ENCODE measurements around the gene PTPRE.

Gene PTPRE

DNA sequence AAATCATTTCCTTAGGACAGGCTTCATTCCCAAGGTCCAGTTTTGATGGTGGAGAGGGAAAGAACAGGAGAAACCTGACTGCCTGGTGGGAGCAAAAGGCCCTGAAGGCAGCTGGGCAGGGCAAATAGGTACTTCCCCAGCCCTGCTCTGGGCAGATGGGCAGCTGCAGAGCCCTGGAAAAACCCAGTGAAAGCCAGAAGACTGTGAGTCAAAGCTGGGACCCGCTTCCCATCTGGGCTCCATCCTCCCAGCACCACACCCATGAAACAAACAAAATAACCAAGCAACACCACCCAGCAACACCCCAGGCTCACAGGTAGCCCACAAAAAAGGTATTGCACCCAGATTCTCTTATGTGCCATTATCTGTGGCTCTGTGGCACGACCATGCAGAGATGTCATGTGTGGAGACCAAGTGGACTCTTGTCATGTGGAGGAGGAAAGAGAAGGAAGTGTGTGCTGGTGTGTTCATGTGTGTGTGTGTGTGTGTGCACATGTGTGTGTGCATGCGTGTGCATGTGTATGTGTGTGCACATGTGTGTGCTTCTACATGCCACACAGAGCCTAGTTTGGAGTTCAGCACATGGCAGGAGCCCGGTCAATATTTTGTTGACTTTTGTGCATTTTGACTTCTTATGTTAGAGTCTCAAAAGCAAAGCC lies 24.0 kb upstream of the PTPRE start:
- Histone ChIP-seq H3K36me3 (ENCODE audit: insufficient read depth, insufficient read length, low read length) (no peaks in the 10 kb centered on the region), H3K9ac (ENCODE audit: insufficient read length, low read depth) (no peak overlapping the region), H3K4me3 (ENCODE audit: insufficient read length, low read depth) (no peak overlapping the region), H3K27me3 (ENCODE audit: insufficient read depth, insufficient read length) (no peaks in the 10 kb centered on the region), H3K9me3 (ENCODE audit: insufficient read depth, low read length) (no peaks in the 10 kb centered on the region), H3K4me1 (ENCODE audit: insufficient read depth, insufficient read length) (no peaks in the 10 kb centered on the region)
- DNase-seq (ENCODE audit: low read depth, low spot score), result no peak
- TF ChIP-seq SUZ12 (IDR thresholded peaks at IDR 0.05; ENCODE audit: extremely low read depth, insufficient read depth, insufficient read length) (no peak), YY1 (IDR thresholded peaks at IDR 0.05; ENCODE audit: insufficient read depth, insufficient read length) (no peak), ZNF274 (IDR thresholded peaks at IDR 0.05; ENCODE audit: low read depth, low read length) (no peak)

DNA sequence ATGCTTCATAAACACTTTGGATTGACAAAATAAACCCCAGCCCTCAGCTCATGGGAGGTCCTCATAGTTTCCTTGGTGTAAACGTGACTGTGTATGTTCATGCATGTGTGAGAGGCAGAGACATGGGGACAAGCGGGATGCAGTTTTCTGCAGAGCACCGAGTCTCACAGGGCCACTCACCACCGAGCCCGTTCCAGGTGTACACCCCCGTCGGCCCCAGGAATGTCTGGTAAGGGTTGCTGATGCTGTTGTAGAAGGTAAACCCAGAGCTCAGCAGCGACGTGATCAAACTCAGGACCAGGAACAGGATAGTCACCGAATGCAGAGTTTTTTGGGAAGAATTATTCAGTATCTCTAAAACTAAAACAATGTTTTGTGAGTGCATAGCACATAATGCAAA lies 23.4 kb upstream of the PTPRE start:
- H3K9ac ChIP-seq (ENCODE audit: insufficient read length, low read depth), result no peak overlapping the region
- no peaks in the 10 kb centered on the region for H3K9me3 ChIP-seq (ENCODE audit: insufficient read depth, low read length)
- no peaks in the 10 kb centered on the region for H3K4me1 ChIP-seq (ENCODE audit: insufficient read depth, insufficient read length)
- H3K27me3 ChIP-seq (ENCODE audit: insufficient read depth, insufficient read length), result no peaks in the 10 kb centered on the region
- H3K4me3 ChIP-seq (ENCODE audit: insufficient read length, low read depth), result no peak overlapping the region
- no peaks in the 10 kb centered on the region for H3K36me3 ChIP-seq (ENCODE audit: insufficient read depth, insufficient read length, low read length)
- no peak for TF ChIP-seq YY1 (IDR thresholded peaks at IDR 0.05; ENCODE audit: insufficient read depth, insufficient read length)
- no peak for TF ChIP-seq ZNF274 (IDR thresholded peaks at IDR 0.05; ENCODE audit: low read depth, low read length)
- no peak for TF ChIP-seq SUZ12 (IDR thresholded peaks at IDR 0.05; ENCODE audit: extremely low read depth, insufficient read depth, insufficient read length)
- no peak for DNase-seq (ENCODE audit: low read depth, low spot score)

DNA sequence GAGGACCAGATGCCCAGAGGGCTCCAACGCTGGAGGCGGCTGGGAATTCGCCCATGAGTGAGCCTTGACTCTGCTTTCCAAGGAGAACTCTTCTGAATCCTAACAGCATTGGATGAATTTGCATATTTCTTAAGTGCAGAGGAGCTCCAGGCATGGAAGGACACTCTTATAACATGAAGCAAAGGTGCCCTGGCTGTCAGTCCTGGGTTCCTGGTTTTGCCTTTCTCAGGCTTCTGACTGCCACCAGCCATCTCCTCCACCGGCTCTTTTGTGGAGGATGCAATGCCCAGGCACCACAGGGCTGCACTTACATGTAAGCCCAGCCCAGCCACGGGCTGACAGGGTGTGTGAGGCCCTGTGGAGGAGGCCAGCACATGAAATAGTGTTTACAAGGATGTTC lies 22.4 kb upstream of the PTPRE start:
- no peak overlapping the region for H3K4me3 ChIP-seq (ENCODE audit: insufficient read length, low read depth)
- no peaks in the 10 kb centered on the region for H3K27me3 ChIP-seq (ENCODE audit: insufficient read depth, insufficient read length)
- no peak for DNase-seq (ENCODE audit: low read depth, low spot score)
- H3K9me3 ChIP-seq (ENCODE audit: insufficient read depth, low read length), result no peaks in the 10 kb centered on the region
- no peak for TF ChIP-seq ZNF274 (IDR thresholded peaks at IDR 0.05; ENCODE audit: low read depth, low read length)
- no peak for TF ChIP-seq YY1 (IDR thresholded peaks at IDR 0.05; ENCODE audit: insufficient read depth, insufficient read length)
- TF ChIP-seq SUZ12 (IDR thresholded peaks at IDR 0.05; ENCODE audit: extremely low read depth, insufficient read depth, insufficient read length), result no peak
- no peaks in the 10 kb centered on the region for H3K36me3 ChIP-seq (ENCODE audit: insufficient read depth, insufficient read length, low read length)
- H3K4me1 ChIP-seq (ENCODE audit: insufficient read depth, insufficient read length), result no peaks in the 10 kb centered on the region
- no peak overlapping the region for H3K9ac ChIP-seq (ENCODE audit: insufficient read length, low read depth)

DNA sequence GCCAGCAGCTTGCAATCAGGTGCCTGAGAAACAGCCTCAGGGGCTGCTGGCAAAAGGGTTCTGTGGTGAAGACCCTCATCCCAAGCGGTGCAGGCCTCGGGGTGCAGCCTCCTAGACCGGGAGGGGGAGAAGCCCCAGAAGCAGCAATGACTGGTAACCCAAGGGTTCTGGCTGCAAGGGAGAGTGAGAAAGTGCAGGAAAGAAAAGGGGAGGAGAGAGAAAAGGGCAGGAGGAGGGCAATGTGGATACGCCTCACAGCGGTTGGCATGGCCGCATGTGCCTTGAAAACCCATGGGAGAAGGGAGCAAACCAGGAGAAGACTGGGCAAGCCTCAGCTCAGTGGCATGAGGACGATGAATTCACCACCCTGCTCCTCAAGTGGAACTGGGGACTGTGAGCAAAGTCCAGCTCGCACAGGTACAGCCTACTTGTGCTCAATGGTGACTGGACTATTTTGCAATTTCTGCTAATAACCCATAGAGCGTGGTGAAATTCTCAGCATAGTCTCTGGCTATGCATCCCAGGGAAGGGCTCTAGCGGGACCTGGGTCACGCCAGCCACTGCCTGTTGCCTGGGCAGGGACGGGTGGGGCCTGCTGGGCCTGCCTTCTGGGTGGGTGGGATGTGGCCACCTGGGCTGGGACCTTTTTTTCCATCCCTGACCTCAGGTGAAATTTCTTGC lies 20.4 kb upstream of the PTPRE start:
- no peak for TF ChIP-seq ZNF274 (IDR thresholded peaks at IDR 0.05; ENCODE audit: low read depth, low read length)
- TF ChIP-seq YY1 (IDR thresholded peaks at IDR 0.05; ENCODE audit: insufficient read depth, insufficient read length), result no peak
- TF ChIP-seq SUZ12 (IDR thresholded peaks at IDR 0.05; ENCODE audit: extremely low read depth, insufficient read depth, insufficient read length), result no peak
- no peaks in the 10 kb centered on the region for H3K27me3 ChIP-seq (ENCODE audit: insufficient read depth, insufficient read length)
- no peak for DNase-seq (ENCODE audit: low read depth, low spot score)
- no peaks in the 10 kb centered on the region for H3K36me3 ChIP-seq (ENCODE audit: insufficient read depth, insufficient read length, low read length)
- no peak overlapping the region for H3K4me3 ChIP-seq (ENCODE audit: insufficient read length, low read depth)
- H3K9me3 ChIP-seq (ENCODE audit: insufficient read depth, low read length), result no peaks in the 10 kb centered on the region
- no peaks in the 10 kb centered on the region for H3K4me1 ChIP-seq (ENCODE audit: insufficient read depth, insufficient read length)
- no peak overlapping the region for H3K9ac ChIP-seq (ENCODE audit: insufficient read length, low read depth)

DNA sequence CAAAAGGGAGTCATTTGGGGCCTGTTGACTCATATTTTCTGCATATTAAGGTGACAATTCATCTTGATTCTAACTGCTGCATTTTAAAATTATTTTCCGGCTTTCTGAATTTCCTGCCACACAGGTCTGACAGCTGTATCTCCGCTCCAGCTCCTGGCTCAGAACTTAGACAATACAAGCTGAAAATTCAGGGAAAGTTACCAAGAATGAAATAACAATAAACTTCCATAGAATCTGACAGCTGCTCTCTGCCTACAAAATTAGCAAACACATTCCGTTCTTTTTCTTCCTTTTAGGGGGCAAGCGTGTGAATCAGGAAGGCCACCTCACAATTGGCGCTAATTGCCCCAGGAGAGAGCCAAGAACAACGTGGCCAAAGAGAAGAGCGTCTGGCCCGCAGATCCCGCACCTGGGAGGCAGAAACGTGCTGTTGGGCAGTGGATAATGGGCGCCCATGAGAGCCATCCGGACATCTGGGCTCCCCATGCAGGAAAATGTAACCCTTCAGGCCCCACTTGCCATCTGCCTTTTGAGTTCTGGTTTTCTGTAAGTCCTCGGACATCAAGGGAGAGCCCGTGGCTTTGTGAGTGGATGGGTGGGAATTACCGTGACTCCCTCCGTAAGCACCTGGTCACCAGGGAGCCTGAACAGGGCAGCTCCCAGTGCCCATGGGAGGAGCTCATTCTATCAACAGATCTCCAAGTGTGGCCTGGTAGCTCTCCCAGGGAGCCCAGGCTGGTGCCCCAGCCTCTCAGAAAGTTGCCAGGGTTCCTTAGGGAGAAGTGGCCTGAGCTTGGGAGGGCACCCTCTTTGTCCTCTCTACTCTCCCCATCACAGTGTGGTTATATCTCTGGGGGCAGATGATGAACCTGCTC lies 19.1 kb upstream of the PTPRE start:
- TF ChIP-seq SUZ12 (IDR thresholded peaks at IDR 0.05; ENCODE audit: extremely low read depth, insufficient read depth, insufficient read length) (no peak), ZNF274 (IDR thresholded peaks at IDR 0.05; ENCODE audit: low read depth, low read length) (no peak), YY1 (IDR thresholded peaks at IDR 0.05; ENCODE audit: insufficient read depth, insufficient read length) (no peak)

DNA sequence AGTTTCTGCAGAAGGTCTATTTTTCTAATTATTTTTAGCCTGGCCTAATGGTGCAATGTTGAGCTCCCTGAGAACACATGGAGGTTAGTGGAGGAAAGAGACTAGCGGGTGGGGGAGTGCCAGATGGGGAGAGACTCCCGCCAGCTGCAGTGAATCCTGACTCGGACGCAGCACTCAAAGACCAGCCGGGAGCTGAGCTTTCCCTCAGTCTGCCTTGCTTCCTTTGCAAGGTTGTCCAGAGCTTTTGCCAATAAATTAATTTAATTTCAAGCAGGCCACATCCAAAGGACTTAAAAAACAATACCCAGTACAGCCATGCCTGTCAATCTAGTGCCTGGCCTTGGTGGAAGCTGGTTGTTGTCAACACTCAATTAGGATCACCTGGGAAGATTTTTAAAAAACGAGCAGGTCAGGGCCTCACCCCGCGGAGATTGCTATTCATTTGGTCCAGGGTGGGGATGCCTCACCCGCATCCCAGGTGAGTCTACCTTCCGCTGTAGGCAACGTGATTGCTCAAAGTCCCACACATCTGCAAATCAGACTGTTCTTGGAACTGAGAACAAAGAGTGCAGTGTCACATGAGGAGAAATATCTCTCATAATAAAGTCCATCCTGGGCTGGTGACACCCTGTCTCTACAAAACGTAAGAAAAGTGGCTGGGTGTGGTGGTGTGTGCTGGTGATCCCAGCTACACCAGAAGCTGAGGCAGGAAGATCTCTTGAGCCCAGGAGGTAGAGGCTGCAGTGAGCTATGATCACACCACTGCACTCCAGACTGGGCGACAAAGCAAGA lies 18.2 kb upstream of the PTPRE start:
- Histone ChIP-seq H3K4me1 (ENCODE audit: insufficient read depth, insufficient read length) (no peaks in the 10 kb centered on the region), H3K9ac (ENCODE audit: insufficient read length, low read depth) (no peak overlapping the region), H3K4me3 (ENCODE audit: insufficient read length, low read depth) (no peak overlapping the region), H3K9me3 (ENCODE audit: insufficient read depth, low read length) (no peaks in the 10 kb centered on the region), H3K27me3 (ENCODE audit: insufficient read depth, insufficient read length) (no peaks in the 10 kb centered on the region), H3K36me3 (ENCODE audit: insufficient read depth, insufficient read length, low read length) (no peaks in the 10 kb centered on the region)
- TF ChIP-seq ZNF274 (IDR thresholded peaks at IDR 0.05; ENCODE audit: low read depth, low read length), result no peak
- TF ChIP-seq YY1 (IDR thresholded peaks at IDR 0.05; ENCODE audit: insufficient read depth, insufficient read length), result no peak
- no peak for TF ChIP-seq SUZ12 (IDR thresholded peaks at IDR 0.05; ENCODE audit: extremely low read depth, insufficient read depth, insufficient read length)
- no peak for DNase-seq (ENCODE audit: low read depth, low spot score)

More for the DNA sequence above, 19.1 kb upstream of the PTPRE start:
- H3K9ac ChIP-seq (ENCODE audit: insufficient read length, low read depth), result no peak overlapping the region
- no peak overlapping the region for H3K4me3 ChIP-seq (ENCODE audit: insufficient read length, low read depth)
- no peak for DNase-seq (ENCODE audit: low read depth, low spot score)
- H3K9me3 ChIP-seq (ENCODE audit: insufficient read depth, low read length), result no peaks in the 10 kb centered on the region
- no peaks in the 10 kb centered on the region for H3K36me3 ChIP-seq (ENCODE audit: insufficient read depth, insufficient read length, low read length)
- no peaks in the 10 kb centered on the region for H3K4me1 ChIP-seq (ENCODE audit: insufficient read depth, insufficient read length)
- H3K27me3 ChIP-seq (ENCODE audit: insufficient read depth, insufficient read length), result no peaks in the 10 kb centered on the region
